Medulla oblongata (tissue), 1 donor: ENCODE results near the gene PKNOX1.
"Not testable (repeated sequence)": the region's sequence is repeated elsewhere in the genome, so short reads cannot be mapped to it uniquely, and the experiment has no call there.

Source experiments
- DNase-seq: peaks from one replicate; pipeline ENCODE4 v3.0.0-alpha.2; 2015; ENCODE audit errors: extremely low spot score

PKNOX1 gene

GRCh38 chr21:42956824-42957630, 17.3 kb upstream of the PKNOX1 start:
- DNase-seq: no peak

- DNase-seq: not testable (repeated sequence)
These were observed 16.2 kb upstream of the PKNOX1 start for GRCh38 chr21:42958122-42958521.

GRCh38 chr21:42959728-42960127, 14.6 kb upstream of the PKNOX1 start:
- no peak for DNase-seq

- no peak for DNase-seq
These were observed 11.9 kb upstream of the PKNOX1 start for GRCh38 chr21:42962380-42963007.

- no peak for DNase-seq
These were observed 10.3 kb upstream of the PKNOX1 start for GRCh38 chr21:42964086-42964485.

- no peak for DNase-seq
These were observed 9.7 kb upstream of the PKNOX1 start for GRCh38 chr21:42964546-42965210.

- DNase-seq: no peak
These were observed 9.2 kb upstream of the PKNOX1 start for GRCh38 chr21:42965211-42965560.

GRCh38 chr21:42967616-42968015, 6.7 kb upstream of the PKNOX1 start:
- not testable (repeated sequence) for DNase-seq

GRCh38 chr21:42969193-42969600, 5.2 kb upstream of the PKNOX1 start:
- DNase-seq: no peak

- DNase-seq: no peak
These were observed 3.3 kb upstream of the PKNOX1 start for GRCh38 chr21:42970946-42971653.

GRCh38 chr21:42971897-42972275, 2.5 kb upstream of the PKNOX1 start:
- no peak for DNase-seq

GRCh38 chr21:42973309-42973990, 912 bp upstream of the PKNOX1 start:
- no peak for DNase-seq

GRCh38 chr21:42974832-42975820, 764 bp downstream of the PKNOX1 start:
- DNase-seq: peak; percentile 64

GRCh38 chr21:42975886-42976608, 1.7 kb downstream of the PKNOX1 start:
- DNase-seq: peak; percentile 9

- no peak for DNase-seq
These were observed 6.2 kb downstream of the PKNOX1 start for GRCh38 chr21:42980312-42981213.

GRCh38 chr21:42981214-42981523, 6.8 kb downstream of the PKNOX1 start:
- DNase-seq: no peak

- DNase-seq: no peak
These were observed 7.5 kb downstream of the PKNOX1 start for GRCh38 chr21:42981862-42982261.

GRCh38 chr21:42983103-42983502, 8.7 kb downstream of the PKNOX1 start:
- DNase-seq: no peak

GRCh38 chr21:42983869-42984268, 9.5 kb downstream of the PKNOX1 start:
- DNase-seq: no peak
